Activated T-cell treated with anti-CD3 and anti-CD28 coated beads, Interleukin-2, amount 50 U/mL, for 4 hours (primary cell): ENCODE data around the gene KDM4B. TPM values are rescaled to one million over a fixed set of nuclear protein-coding genes. Genes with fewer than 3 reads are reported as not detected.
"Not testable (repeated sequence)": the region's sequence is repeated elsewhere in the genome, so short reads cannot be mapped to it uniquely, and the experiment has no call there.

Source experiments
- ATAC-seq, 2 donors: fragments of 200-7000 bp; cut with Tn5 transposase; one replicate each; pipeline ENCODE4 v1.10.0; 2021
- DNase-seq: peaks from one replicate; pipeline ENCODE4 v3.0.0-alpha.2; 2020
- H3K27me3 Mint-ChIP-seq: one replicate; pipeline ENCODE4 v1.8.0; 2021; ENCODE audit warnings: low read depth, mixed read lengths
- H3K36me3 Mint-ChIP-seq: one replicate; pipeline ENCODE4 v1.8.0; 2022; ENCODE audit warnings: mixed read lengths; ENCODE audit not compliant: insufficient read depth
- H3K4me1 Mint-ChIP-seq: one replicate; pipeline ENCODE4 v1.8.0; 2021; ENCODE audit warnings: low read depth, mixed read lengths
- H3K4me3 Mint-ChIP-seq: one replicate; pipeline ENCODE4 v1.8.0; 2021; ENCODE audit warnings: mild to moderate bottlenecking, moderate library complexity, mixed read lengths
- H3K9me3 Mint-ChIP-seq: one replicate; pipeline ENCODE4 v1.8.0; 2021; ENCODE audit warnings: mixed read lengths
- total RNA-seq, 3 donors: library from RNA; stranded (reverse); gene quantifications; one replicate each; pipeline ENCODE4 v1.2.1, GENCODE V29; 2021

KDM4B gene
- total RNA-seq, 3 donors from 2014 or later: 13.3 to 18.1 (median 16.7) TPM

GRCh38 chr19:5152013-5152763, 183.3 kb downstream of the KDM4B start:
- Mint-ChIP-seq H3K36me3 (peaks cover 6% of the 10 kb centered on the region), H3K4me3 (no peak overlapping the region), H3K9me3 (no peaks in the 10 kb centered on the region), H3K27me3 (no peaks in the 10 kb centered on the region), H3K4me1 (no peaks in the 10 kb centered on the region)
- no peak for ATAC-seq
- DNase-seq: no peak

GRCh38 chr19:5152767-5153532, 184.0 kb downstream of the KDM4B start:
- ATAC-seq: no peak
- Mint-ChIP-seq H3K27me3 (no peaks in the 10 kb centered on the region), H3K36me3 (peaks cover 4% of the 10 kb centered on the region), H3K4me3 (no peak overlapping the region), H3K4me1 (no peaks in the 10 kb centered on the region), H3K9me3 (no peaks in the 10 kb centered on the region)
- no peak for DNase-seq

- no peak overlapping the region for H3K4me3 Mint-ChIP-seq
- H3K9me3 Mint-ChIP-seq: peaks cover 3% of the 10 kb centered on the region
- no peak for ATAC-seq
- no peaks in the 10 kb centered on the region for H3K27me3 Mint-ChIP-seq
- H3K4me1 Mint-ChIP-seq: no peaks in the 10 kb centered on the region
- DNase-seq: no peak
- no peaks in the 10 kb centered on the region for H3K36me3 Mint-ChIP-seq
These were observed 184.8 kb downstream of the KDM4B start for GRCh38 chr19:5153601-5154128.

DNA sequence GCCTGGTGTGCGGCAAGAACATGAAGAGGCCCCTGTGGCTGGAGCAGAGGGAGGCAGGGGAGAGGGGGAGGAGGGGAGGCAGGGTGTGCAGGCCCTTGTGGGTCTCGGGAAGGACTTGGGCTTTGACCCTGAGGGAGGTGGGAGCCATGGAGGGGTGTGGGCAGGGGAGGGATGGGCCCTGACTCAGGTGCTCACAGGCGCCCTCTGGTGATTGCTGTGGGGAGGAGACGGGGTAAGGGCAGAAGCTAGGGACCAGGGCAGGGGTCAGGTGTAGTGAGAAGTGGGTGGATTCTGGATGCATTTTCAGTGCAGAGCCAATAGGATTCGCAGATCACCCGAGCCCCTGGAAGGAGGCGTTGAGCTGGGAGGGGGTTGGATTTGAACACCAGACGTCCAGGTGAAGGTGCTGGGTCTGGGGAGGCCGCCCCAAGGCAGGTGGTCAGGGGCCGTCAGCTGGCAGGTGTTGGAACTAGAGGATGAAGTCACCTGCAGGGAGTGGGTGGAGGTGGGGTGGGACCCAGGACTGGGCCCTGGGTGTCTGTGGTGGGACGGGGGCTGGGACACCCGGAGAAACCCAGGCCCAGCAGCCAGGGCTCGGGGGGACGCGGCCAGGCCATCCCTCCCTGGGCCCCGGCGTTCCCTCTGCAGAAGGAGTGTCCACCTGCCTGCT, 185.4 kb downstream of the KDM4B start:
- Mint-ChIP-seq H3K4me3 (no peak overlapping the region), H3K27me3 (no peaks in the 10 kb centered on the region), H3K9me3 (peaks cover 4% of the 10 kb centered on the region), H3K4me1 (no peaks in the 10 kb centered on the region), H3K36me3 (no peaks in the 10 kb centered on the region)
- peak; percentile 51 for DNase-seq
- ATAC-seq: peak in 1 of 2 donors; percentile 63

- ATAC-seq: no peak
- H3K9me3 Mint-ChIP-seq: peaks cover 4% of the 10 kb centered on the region
- H3K27me3 Mint-ChIP-seq: no peaks in the 10 kb centered on the region
- H3K4me3 Mint-ChIP-seq: no peak overlapping the region
- no peaks in the 10 kb centered on the region for H3K36me3 Mint-ChIP-seq
- H3K4me1 Mint-ChIP-seq: no peaks in the 10 kb centered on the region
- DNase-seq: no peak
These were observed 186.0 kb downstream of the KDM4B start for GRCh38 chr19:5154799-5155426.

DNA sequence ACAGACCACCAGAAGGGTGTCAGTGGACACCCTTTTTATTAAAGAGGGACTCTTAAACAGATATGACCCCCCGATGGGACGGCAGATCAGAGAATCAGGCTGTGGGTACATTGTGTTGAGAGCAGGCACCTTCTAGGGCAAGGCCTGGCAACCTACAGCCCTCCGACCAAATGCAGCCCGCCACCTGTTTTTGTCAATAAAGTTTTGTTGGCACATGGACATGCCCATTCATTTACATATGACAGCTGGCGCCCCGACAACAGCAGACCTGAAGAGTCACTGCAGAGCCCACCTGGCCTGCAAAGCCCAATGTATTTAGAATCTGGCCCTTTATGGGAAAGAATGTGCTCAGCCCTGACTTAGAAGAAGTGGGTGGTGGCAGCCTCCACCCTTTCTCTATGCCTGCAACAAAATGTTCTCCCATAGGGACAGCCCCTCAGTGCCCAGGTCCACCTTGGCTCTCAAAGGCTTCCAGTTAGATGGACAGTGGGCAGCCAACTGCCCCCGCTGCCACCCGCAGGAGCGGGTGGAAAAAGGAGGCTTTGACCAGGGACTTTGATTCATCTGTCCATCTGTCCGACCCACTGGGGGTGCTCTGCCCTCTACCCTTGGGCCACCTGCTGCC, 186.8 kb downstream of the KDM4B start:
- ATAC-seq (no peak), DNase-seq (no peak)
- Mint-ChIP-seq H3K27me3 (no peaks in the 10 kb centered on the region), H3K36me3 (no peaks in the 10 kb centered on the region), H3K4me3 (no peak overlapping the region), H3K4me1 (no peaks in the 10 kb centered on the region), H3K9me3 (peaks cover 4% of the 10 kb centered on the region)

GRCh38 chr19:5156231-5156986, 187.5 kb downstream of the KDM4B start:
- no peak for DNase-seq
- no peaks in the 10 kb centered on the region for H3K4me1 Mint-ChIP-seq
- ATAC-seq: no peak

GRCh38 chr19:5157186-5157585, 188.3 kb downstream of the KDM4B start:
- DNase-seq: no peak
- H3K36me3 Mint-ChIP-seq: no peaks in the 10 kb centered on the region
- no peaks in the 10 kb centered on the region for H3K4me1 Mint-ChIP-seq
- ATAC-seq: no peak
- no peak overlapping the region for H3K4me3 Mint-ChIP-seq
- H3K9me3 Mint-ChIP-seq: peaks cover 4% of the 10 kb centered on the region
- no peaks in the 10 kb centered on the region for H3K27me3 Mint-ChIP-seq

More at GRCh38 chr19:5156231-5156986, 187.5 kb downstream of the KDM4B start:
- no peaks in the 10 kb centered on the region for H3K36me3 Mint-ChIP-seq
- H3K9me3 Mint-ChIP-seq: peaks cover 4% of the 10 kb centered on the region
- H3K4me3 Mint-ChIP-seq: no peak overlapping the region
- H3K27me3 Mint-ChIP-seq: no peaks in the 10 kb centered on the region

DNA sequence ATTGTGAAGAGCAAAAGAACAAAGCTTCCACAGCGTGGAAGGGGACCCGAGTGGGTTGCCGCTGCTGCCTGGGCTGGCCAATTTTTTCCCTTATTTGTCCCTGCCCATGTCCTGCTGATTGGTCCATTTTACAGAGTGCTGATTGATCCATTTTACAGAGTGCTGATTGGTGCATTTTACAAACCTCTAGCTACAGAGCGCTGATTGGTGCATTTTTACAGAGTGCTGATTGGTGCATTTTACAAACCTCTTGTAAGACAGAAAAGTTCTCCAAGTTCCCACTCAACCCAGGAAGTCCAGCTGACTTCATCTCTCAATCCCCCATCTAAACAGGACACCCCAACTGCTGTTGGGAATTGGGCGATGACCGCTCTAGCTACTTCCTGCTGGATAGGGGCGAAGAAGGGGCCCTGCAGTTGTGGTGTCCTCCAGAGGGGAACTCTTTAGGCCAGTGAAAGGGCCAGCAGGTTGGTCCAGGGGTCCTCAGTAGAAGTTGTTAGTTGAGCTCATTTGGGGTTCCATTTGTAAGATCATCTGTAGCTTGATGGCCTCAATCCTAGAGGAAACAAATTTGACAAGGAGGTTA, 189.7 kb downstream of the KDM4B start:
- not testable (repeated sequence) for DNase-seq, H3K27me3 Mint-ChIP-seq, ATAC-seq

GRCh38 chr19:5160158-5160795, 191.4 kb downstream of the KDM4B start:
- ATAC-seq, H3K9me3 Mint-ChIP-seq, H3K27me3 Mint-ChIP-seq, H3K4me3 Mint-ChIP-seq, DNase-seq, H3K36me3 Mint-ChIP-seq, H3K4me1 Mint-ChIP-seq: not testable (repeated sequence)

More for the DNA sequence above, 189.7 kb downstream of the KDM4B start:
- not testable (repeated sequence) for H3K4me1 Mint-ChIP-seq, H3K36me3 Mint-ChIP-seq, H3K9me3 Mint-ChIP-seq, H3K4me3 Mint-ChIP-seq

DNA sequence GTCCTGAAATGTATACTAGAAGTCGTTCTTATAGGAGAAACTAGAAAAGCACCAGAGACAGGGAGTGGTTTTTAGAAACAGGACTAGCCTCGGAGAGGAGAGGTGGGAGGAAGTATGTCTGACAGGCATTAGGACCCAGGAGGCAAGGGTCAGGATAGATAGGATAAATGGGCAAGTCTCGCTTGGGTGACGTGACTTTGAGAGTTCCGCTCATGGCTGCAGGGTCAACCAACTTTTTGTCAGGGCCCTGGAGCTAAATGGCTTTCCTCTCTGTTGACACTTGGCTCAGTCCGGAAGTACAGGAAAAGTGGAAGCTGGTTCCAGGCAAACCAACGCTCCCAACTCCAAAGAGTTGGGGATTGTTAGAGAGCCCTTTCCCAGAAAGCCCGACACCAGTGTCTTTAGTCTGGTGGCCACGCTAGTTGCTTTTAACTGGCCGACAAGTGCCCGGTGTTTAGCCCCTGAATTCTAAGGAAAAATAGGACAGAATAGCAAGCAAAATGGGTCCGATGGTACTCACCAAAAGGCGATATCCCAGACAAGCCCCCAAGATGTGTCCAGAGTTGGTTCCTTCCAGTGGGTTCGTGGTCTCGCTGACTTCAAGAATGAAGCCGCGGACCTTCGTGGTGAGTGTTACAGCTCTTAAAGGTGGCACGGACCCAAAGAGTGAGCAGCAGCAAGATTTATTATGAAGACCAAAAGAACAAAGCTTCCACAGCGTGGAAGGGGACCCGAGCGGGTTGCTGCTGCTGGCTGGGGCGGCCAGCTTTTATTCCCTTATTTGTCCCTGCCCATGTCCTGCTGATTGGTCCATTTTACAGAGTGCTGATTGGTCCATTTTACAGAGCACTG, 196.2 kb downstream of the KDM4B start:
- not testable (repeated sequence) for H3K4me3 Mint-ChIP-seq, ATAC-seq, H3K27me3 Mint-ChIP-seq, DNase-seq, H3K36me3 Mint-ChIP-seq, H3K9me3 Mint-ChIP-seq, H3K4me1 Mint-ChIP-seq

- Mint-ChIP-seq H3K36me3 (peaks cover 1% of the 10 kb centered on the region), H3K9me3 (peaks cover 4% of the 10 kb centered on the region), H3K4me3 (no peak overlapping the region), H3K4me1 (peaks cover 2% of the 10 kb centered on the region), H3K27me3 (peaks cover 2% of the 10 kb centered on the region)
- ATAC-seq (no peak), DNase-seq (no peak)
These were observed 196.7 kb downstream of the KDM4B start for GRCh38 chr19:5165697-5166019.
